Caco-2 (cell line): ENCODE results near the gene AGPAT2. TPM values are rescaled to one million over a fixed set of nuclear protein-coding genes. Genes with fewer than 3 reads are reported as not detected.

Experiments used
- BruUV-seq: library from RNA; stranded (reverse); fragments of 400-500 nt; replicated peaks from 2 replicates; lab custom pipeline; 2021; lab: Mats Ljungman, UMichigan
- CTCF ChIA-PET: fragments of 300-600 bp; sonication (Branson Sonifier 250); formaldehyde crosslinking; loops from one replicate; lab custom pipeline; 2022; ENCODE audit warnings: antibody characterized with exemption; lab: Charles Lee
- POLR2A ChIA-PET: fragments of 300-600 bp; sonication (Branson Sonifier 250); formaldehyde crosslinking; loops from one replicate; lab custom pipeline; 2022; ENCODE audit warnings: antibody characterized with exemption; lab: Charles Lee
- DNase-seq, 2 experiments: peaks; one replicate each; pipeline versions ENCODE4 v3.0.0 to v3.0.0-alpha.2; 2020 to 2022
- H3K27me3 ChIP-seq: replicated peaks from 2 replicates; pipeline ENCODE4 v1.6.0; 2011; ENCODE audit warnings: low read length; ENCODE audit not compliant: control insufficient read depth, insufficient read depth
- H3K36me3 ChIP-seq: 2 replicates; pipeline ENCODE4 v1.5.1; 2011; ENCODE audit warnings: low read length; ENCODE audit not compliant: control insufficient read depth, insufficient read depth
- H3K4me1 ChIP-seq: fragments of 250-450 bp; sonication (Bioruptor Pico); 2 replicates; pipeline ENCODE4 v1.5.1; 2020; ENCODE audit warnings: mild to moderate bottlenecking
- H3K4me3 ChIP-seq: 2 replicates; pipeline ENCODE4 v1.5.1; 2011; ENCODE audit warnings: low read depth, mild to moderate bottlenecking, control low read depth, low read length
- H3K9me3 ChIP-seq: fragments of 250-450 bp; sonication (Bioruptor Pico); 2 replicates; pipeline ENCODE4 v1.5.1; 2020; ENCODE audit warnings: mild to moderate bottlenecking, moderate library complexity
- H3K27ac Mint-ChIP-seq: one replicate; pipeline ENCODE4 v1.8.0; 2022; ENCODE audit warnings: mixed read lengths; ENCODE audit not compliant: unreplicated experiment
- H3K27me3 Mint-ChIP-seq: one replicate; pipeline ENCODE4 v1.8.0; 2022; ENCODE audit warnings: mixed read lengths; ENCODE audit not compliant: insufficient read depth, unreplicated experiment
- H3K36me3 Mint-ChIP-seq: one replicate; pipeline ENCODE4 v1.8.0; 2022; ENCODE audit warnings: mild to moderate bottlenecking, mixed read lengths; ENCODE audit not compliant: insufficient read depth, unreplicated experiment
- H3K4me1 Mint-ChIP-seq: one replicate; pipeline ENCODE4 v1.8.0; 2022; ENCODE audit warnings: low read depth, mixed read lengths; ENCODE audit not compliant: unreplicated experiment
- H3K4me3 Mint-ChIP-seq: one replicate; pipeline ENCODE4 v1.8.0; 2022; ENCODE audit warnings: mild to moderate bottlenecking, moderate library complexity, mixed read lengths; ENCODE audit not compliant: unreplicated experiment
- H3K9me3 Mint-ChIP-seq: one replicate; pipeline ENCODE4 v1.8.0; 2022; ENCODE audit warnings: mixed read lengths; ENCODE audit not compliant: unreplicated experiment
- CTCF ChIP-seq, 2 experiments: fragments of 200-600 bp in 1 of 2; IDR thresholded peaks; 1 replicate in 1 of 2; 2 replicates in 1 of 2; pipeline versions ENCODE4 v1.5.1 to v1.8.0; 2011 to 2022; ENCODE audit warnings: antibody characterized with exemption in 1 of 2, control low read depth in 1 of 2, inconsistent platforms in 1 of 2, low read depth in 1 of 2, low read length in 1 of 2, mild to moderate bottlenecking in 1 of 2, moderate library complexity in 1 of 2; ENCODE audit not compliant: insufficient read depth in 1 of 2, severe bottlenecking in 1 of 2, unreplicated experiment in 1 of 2
- intact Hi-C: fragments of 100-400 bp; cut with micrococcal nuclease; formaldehyde crosslinking; loops from one replicate; pipeline ENCODE4 v1.10.0; 2022; ENCODE audit not compliant: unreplicated experiment
- total RNA-seq: library from RNA; stranded (reverse); gene quantifications from 2 replicates; pipeline ENCODE4 v1.2.3, GENCODE V29; 2022

Gene AGPAT2
- total RNA-seq, 1 experiment from 2014 or later = 68.7 TPM

DNA sequence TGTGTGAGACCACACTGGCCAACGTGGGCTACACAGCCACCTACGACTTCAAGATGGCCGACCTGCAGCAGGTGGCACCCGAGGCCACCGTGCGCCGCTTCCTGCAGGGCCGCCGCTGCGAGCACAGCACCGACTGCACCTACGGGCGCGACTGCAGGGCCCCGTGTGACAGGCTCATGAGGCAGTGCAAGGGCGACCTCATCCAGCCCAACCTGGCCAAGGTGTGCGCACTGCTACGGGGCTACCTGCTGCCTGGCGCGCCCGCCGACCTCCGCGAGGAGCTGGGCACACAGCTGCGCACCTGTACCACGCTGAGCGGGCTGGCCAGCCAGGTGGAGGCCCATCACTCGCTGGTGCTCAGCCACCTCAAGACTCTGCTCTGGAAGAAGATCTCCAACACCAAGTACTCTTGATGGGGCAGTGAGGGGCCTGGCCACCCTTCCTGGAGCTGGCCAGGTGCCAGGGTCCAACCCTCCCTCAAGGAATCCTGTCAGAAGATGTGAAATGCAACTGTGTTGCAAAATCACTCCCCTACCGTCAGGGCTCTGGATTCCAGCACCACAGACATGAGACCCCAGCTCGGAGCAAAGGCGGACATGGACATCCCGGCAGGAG is 36.2 kb upstream of the AGPAT2 start:
- intact Hi-C loops = no loop called here
- BruUV-seq = TSS peak; percentile 25
- POLR2A ChIA-PET = no interaction called here
- Histone ChIP-seq H3K4me1 (peaks cover 17% of the 10 kb centered on the region), H3K9me3 (no peaks in the 10 kb centered on the region), H3K27me3 (no peaks in the 10 kb centered on the region), H3K36me3 (peaks cover 17% of the 10 kb centered on the region), H3K4me3 (no peak overlapping the region)
- no peak for TF ChIP-seq CTCF (IDR thresholded peaks at IDR 0.05; ENCODE audit: insufficient read depth in 1 of 2, low read depth in 1 of 2, low read length in 1 of 2, severe bottlenecking in 1 of 2, unreplicated experiment in 1 of 2)
- Mint-ChIP-seq H3K27ac (peak overlapping the region; percentile 50), H3K36me3 (peaks cover 92% of the 10 kb centered on the region), H3K4me3 (no peak overlapping the region), H3K27me3 (no peaks in the 10 kb centered on the region), H3K4me1 (peaks cover 10% of the 10 kb centered on the region), H3K9me3 (no peaks in the 10 kb centered on the region)
- CTCF ChIA-PET = interaction anchor here (0.5 kb wide), 1 partner anchor 13 kb away, joined by 3 read pairs; no protein-coding TSS in a partner anchor
- no peak for DNase-seq

GRCh38 chr9:136722969-136723356 is 35.7 kb upstream of the AGPAT2 start:
- no peak for DNase-seq
- TF ChIP-seq CTCF (IDR thresholded peaks at IDR 0.05; ENCODE audit: insufficient read depth in 1 of 2, low read depth in 1 of 2, low read length in 1 of 2, severe bottlenecking in 1 of 2, unreplicated experiment in 1 of 2) = no peak
- H3K9me3 Mint-ChIP-seq = no peaks in the 10 kb centered on the region
- peaks cover 87% of the 10 kb centered on the region for H3K36me3 Mint-ChIP-seq
- Histone ChIP-seq H3K4me1 (peaks cover 17% of the 10 kb centered on the region), H3K27me3 (no peaks in the 10 kb centered on the region), H3K36me3 (peaks cover 17% of the 10 kb centered on the region), H3K4me3 (no peak overlapping the region), H3K9me3 (no peaks in the 10 kb centered on the region)
- H3K4me1 Mint-ChIP-seq = peaks cover 10% of the 10 kb centered on the region
- BruUV-seq = no TSS peak
- no peak overlapping the region for H3K4me3 Mint-ChIP-seq
- H3K27me3 Mint-ChIP-seq = no peaks in the 10 kb centered on the region
- intact Hi-C loops = no loop called here
- CTCF ChIA-PET = interaction anchor here (0.5 kb wide), 1 partner anchor 14 kb away, joined by 3 read pairs; no protein-coding TSS in a partner anchor
- peak overlapping the region; percentile 50 for H3K27ac Mint-ChIP-seq
- POLR2A ChIA-PET = no interaction called here

GRCh38 chr9:136722093-136722968 is 35.1 kb upstream of the AGPAT2 start:
- no peak for DNase-seq
- peaks cover 81% of the 10 kb centered on the region for H3K36me3 Mint-ChIP-seq
- Histone ChIP-seq H3K27me3 (no peaks in the 10 kb centered on the region), H3K36me3 (peaks cover 16% of the 10 kb centered on the region), H3K4me3 (no peak overlapping the region), H3K4me1 (peaks cover 17% of the 10 kb centered on the region), H3K9me3 (no peaks in the 10 kb centered on the region)
- POLR2A ChIA-PET = no interaction called here
- H3K4me3 Mint-ChIP-seq = no peak overlapping the region
- no peak for TF ChIP-seq CTCF (IDR thresholded peaks at IDR 0.05; ENCODE audit: insufficient read depth in 1 of 2, low read depth in 1 of 2, low read length in 1 of 2, severe bottlenecking in 1 of 2, unreplicated experiment in 1 of 2)
- intact Hi-C loops = no loop called here
- CTCF ChIA-PET = interaction anchor here (0.5 kb wide), 1 partner anchor 14 kb away, joined by 3 read pairs; no protein-coding TSS in a partner anchor
- peaks cover 10% of the 10 kb centered on the region for H3K4me1 Mint-ChIP-seq
- BruUV-seq = no TSS peak
- H3K9me3 Mint-ChIP-seq = no peaks in the 10 kb centered on the region
- no peak overlapping the region for H3K27ac Mint-ChIP-seq
- H3K27me3 Mint-ChIP-seq = no peaks in the 10 kb centered on the region
